Vagina (tissue), 2 donors: Measurements from ENCODE around the gene UBIAD1.

ENCODE experiments used
- CTCF ChIP-seq, 3 experiments: fragments of 450-650 bp in 2 of 3; fragments of 200-600 bp in 1 of 3; sonication (generic) in 1 of 3; IDR thresholded peaks; one replicate each; pipeline ENCODE4 v1.5.1; 2017 to 2019; ENCODE audit warnings: antibody characterized with exemption in 3 of 3, mild to moderate bottlenecking in 2 of 3, moderate library complexity in 2 of 3
- POLR2A ChIP-seq, 2 donors: fragments of 450-650 bp; IDR thresholded peaks; one replicate each; pipeline ENCODE4 v1.6.1; 2017; ENCODE audit warnings: antibody characterized with exemption in 2 of 2, mild to moderate bottlenecking in 2 of 2, moderate library complexity in 2 of 2
- POLR2AphosphoS5 ChIP-seq, 2 donors: sonication (generic); formaldehyde crosslinking; IDR thresholded peaks; one replicate each; pipeline ENCODE4 v1.9.0; 2017; ENCODE audit warnings: antibody characterized with exemption in 2 of 2, mild to moderate bottlenecking in 2 of 2, low read depth in 1 of 2; ENCODE audit not compliant: insufficient read depth in 1 of 2

- no peak for TF ChIP-seq CTCF (IDR thresholded peaks at IDR 0.05)
- TF ChIP-seq POLR2A (IDR thresholded peaks at IDR 0.05) = no peak
- TF ChIP-seq POLR2AphosphoS5 (IDR thresholded peaks at IDR 0.05; ENCODE audit: insufficient read depth in 1 of 2, low read depth in 1 of 2) = peak; percentile 81 to 96
Observed at GRCh38 chr1:11262171-11263049, 10.6 kb upstream of the UBIAD1 start, which contains the start of gene MTOR.
